Fibroblast of lung (primary cell): ENCODE results near the gene RTP3. TPM values are rescaled to one million over a fixed set of nuclear protein-coding genes. Genes with fewer than 3 reads are reported as not detected.
"Not testable (repeated sequence)": the region's sequence is repeated elsewhere in the genome, so short reads cannot be mapped to it uniquely, and the experiment has no call there.

Experiments used
- DNase-seq, 2 donors: peaks; one replicate each; pipeline versions ENCODE4 v3.0.0 to v3.0.0-alpha.2; 2010; ENCODE audit warnings: low read depth in 2 of 2
- H2AFZ ChIP-seq: 2 replicates; pipeline ENCODE4 v1.5.1; 2012; ENCODE audit warnings: low read length, control low read depth, inconsistent platforms
- H3K27ac ChIP-seq: 2 replicates; pipeline ENCODE4 v1.5.1; 2011; ENCODE audit warnings: low read length, control low read depth; ENCODE audit not compliant: insufficient read depth
- H3K27me3 ChIP-seq: 2 replicates; pipeline ENCODE4 v1.5.1; 2011; ENCODE audit warnings: mild to moderate bottlenecking, low read length; ENCODE audit not compliant: control insufficient read depth, insufficient read depth
- H3K36me3 ChIP-seq: 2 replicates; pipeline ENCODE4 v1.5.1; 2011; ENCODE audit warnings: low read length; ENCODE audit not compliant: control insufficient read depth, insufficient read depth
- H3K4me1 ChIP-seq: 2 replicates; pipeline ENCODE4 v1.5.1; 2011; ENCODE audit warnings: low read length; ENCODE audit not compliant: control insufficient read depth, insufficient read depth; ENCODE audit errors: extremely low read depth
- H3K4me2 ChIP-seq: 2 replicates; pipeline ENCODE4 v1.5.1; 2011; ENCODE audit warnings: low read length, control low read depth; ENCODE audit not compliant: insufficient read depth; ENCODE audit errors: extremely low read depth
- H3K4me3 ChIP-seq, 4 experiments: fragments of 200-600 bp in 1 of 4; sonication (generic) in 1 of 4; replicated peaks in 1 of 4; 2 replicates each; pipeline ENCODE4 v1.5.1; 2011 to 2016; ENCODE audit warnings: low read length in 4 of 4, low read depth in 3 of 4, mild to moderate bottlenecking in 3 of 4, control low read depth in 2 of 4, inconsistent platforms in 1 of 4, mixed read lengths in 1 of 4; ENCODE audit not compliant: insufficient read depth in 1 of 4; ENCODE audit errors: control extremely low read depth in 1 of 4
- H3K79me2 ChIP-seq: 2 replicates; pipeline ENCODE4 v1.5.1; 2012; ENCODE audit warnings: mild to moderate bottlenecking, low read length, inconsistent platforms; ENCODE audit not compliant: control insufficient read depth, insufficient read depth
- H3K9ac ChIP-seq: 2 replicates; pipeline ENCODE4 v1.5.1; 2011; ENCODE audit warnings: mild to moderate bottlenecking, low read length, control low read depth; ENCODE audit not compliant: insufficient read depth
- H3K9me3 ChIP-seq: 2 replicates; pipeline ENCODE4 v1.5.1; 2012; ENCODE audit warnings: low read depth, low read length; ENCODE audit not compliant: control insufficient read depth, insufficient read depth
- H4K20me1 ChIP-seq: 2 replicates; pipeline ENCODE4 v1.5.1; 2011; ENCODE audit warnings: low read length; ENCODE audit not compliant: control insufficient read depth, insufficient read depth; ENCODE audit errors: extremely low read depth
- EZH2 ChIP-seq: IDR thresholded peaks from 2 replicates; pipeline ENCODE4 v1.5.1; 2012; ENCODE audit warnings: low read length, control low read depth, mild to moderate bottlenecking; ENCODE audit errors: missing control alignments
- polyA plus RNA-seq, 2 donors: library from polyadenylated mRNA; depleted of rRNA in 1 of 2; stranded (reverse) in 1 of 2; unstranded in 1 of 2; fragments of >200 nt; gene quantifications; 2 replicates each; pipeline ENCODE4 v1.2.1, GENCODE V29; 2011 to 2012; ENCODE audit warnings: missing spikeins in 1 of 2
- total RNA-seq: library from RNA; depleted of rRNA; stranded (reverse); fragments of >200 nt; gene quantifications from 2 replicates; pipeline ENCODE4 v1.2.1, GENCODE V29; 2014
- TF ChIP-seq, protein P1 (sequence below), 2 donors: IDR thresholded peaks in 1 of 2; conservative IDR thresholded peaks in 1 of 2; 1 replicate in 1 of 2; 2 replicates in 1 of 2; pipeline ENCODE4 v1.5.1; 2011 to 2012; ENCODE audit warnings: low read length in 2 of 2, control low read depth in 1 of 2, inconsistent platforms in 1 of 2, low read depth in 1 of 2, mild to moderate bottlenecking in 1 of 2

Gene RTP3
- total and polyA plus RNA-seq, 2 donors (not counting 1 experiment from before 2014, with no cell fraction given) = not detected

DNA sequence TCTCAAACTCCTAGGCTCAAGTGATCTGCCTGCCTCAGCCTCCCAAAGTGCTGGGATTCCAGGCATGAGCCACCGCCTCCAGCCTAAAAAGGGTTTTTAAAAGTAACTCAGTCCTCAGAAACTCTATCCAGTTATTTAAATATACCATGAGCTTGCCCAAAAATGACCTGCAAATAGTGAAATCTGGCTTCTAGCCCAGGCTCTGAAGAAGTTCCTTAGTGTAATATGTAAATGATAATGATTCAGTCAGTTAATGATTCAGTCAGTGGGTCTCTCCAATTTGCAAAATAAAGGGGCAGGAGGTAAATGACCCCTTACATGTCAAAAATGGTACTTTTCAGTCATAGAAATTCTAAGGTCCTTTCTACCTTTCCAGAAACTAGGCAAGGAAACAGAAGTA is 39.5 kb downstream of the RTP3 start:
- H3K9ac ChIP-seq = no peak overlapping the region
- no peak overlapping the region for H2AFZ ChIP-seq
- no peaks in the 10 kb centered on the region for H3K4me1 ChIP-seq
- TF ChIP-seq, protein P1, sequence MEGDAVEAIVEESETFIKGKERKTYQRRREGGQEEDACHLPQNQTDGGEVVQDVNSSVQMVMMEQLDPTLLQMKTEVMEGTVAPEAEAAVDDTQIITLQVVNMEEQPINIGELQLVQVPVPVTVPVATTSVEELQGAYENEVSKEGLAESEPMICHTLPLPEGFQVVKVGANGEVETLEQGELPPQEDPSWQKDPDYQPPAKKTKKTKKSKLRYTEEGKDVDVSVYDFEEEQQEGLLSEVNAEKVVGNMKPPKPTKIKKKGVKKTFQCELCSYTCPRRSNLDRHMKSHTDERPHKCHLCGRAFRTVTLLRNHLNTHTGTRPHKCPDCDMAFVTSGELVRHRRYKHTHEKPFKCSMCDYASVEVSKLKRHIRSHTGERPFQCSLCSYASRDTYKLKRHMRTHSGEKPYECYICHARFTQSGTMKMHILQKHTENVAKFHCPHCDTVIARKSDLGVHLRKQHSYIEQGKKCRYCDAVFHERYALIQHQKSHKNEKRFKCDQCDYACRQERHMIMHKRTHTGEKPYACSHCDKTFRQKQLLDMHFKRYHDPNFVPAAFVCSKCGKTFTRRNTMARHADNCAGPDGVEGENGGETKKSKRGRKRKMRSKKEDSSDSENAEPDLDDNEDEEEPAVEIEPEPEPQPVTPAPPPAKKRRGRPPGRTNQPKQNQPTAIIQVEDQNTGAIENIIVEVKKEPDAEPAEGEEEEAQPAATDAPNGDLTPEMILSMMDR (conservative IDR thresholded peaks at IDR 0.05 in 1 of 2, IDR thresholded peaks at IDR 0.05 in 1 of 2; ENCODE audit: low read depth in 1 of 2, low read length in 2 of 2) = no peak
- no peak for TF ChIP-seq EZH2
- no peaks in the 10 kb centered on the region for H3K9me3 ChIP-seq
- no peak overlapping the region for H3K4me2 ChIP-seq
- H3K79me2 ChIP-seq = no peaks in the 10 kb centered on the region
- no peaks in the 10 kb centered on the region for H4K20me1 ChIP-seq
- H3K27me3 ChIP-seq = no peaks in the 10 kb centered on the region
- H3K36me3 ChIP-seq = no peaks in the 10 kb centered on the region
- no peak overlapping the region for H3K27ac ChIP-seq
- no peak overlapping the region for H3K4me3 ChIP-seq
- DNase-seq = peak in 1 of 2 donors; percentile 43

DNA sequence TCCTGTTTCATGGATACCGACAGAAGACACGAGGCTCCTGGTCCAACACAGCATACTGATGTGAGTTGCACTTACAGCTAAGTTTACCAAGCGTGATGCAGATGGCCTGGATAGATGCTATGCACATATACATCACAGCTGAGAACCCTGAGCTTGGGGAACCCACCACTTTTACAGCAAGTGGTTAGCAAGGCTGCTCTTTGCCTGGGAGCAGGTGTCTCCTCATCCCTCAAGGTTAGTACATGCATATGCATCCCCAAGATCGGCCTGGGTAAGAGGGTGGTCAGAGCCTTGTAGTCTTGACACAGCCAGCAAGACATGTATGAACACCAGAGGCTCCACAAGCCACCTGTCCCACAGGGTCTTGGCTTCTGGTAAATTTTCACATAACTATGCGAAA is 40.0 kb downstream of the RTP3 start:
- Histone ChIP-seq H3K27me3 (no peaks in the 10 kb centered on the region), H3K27ac (no peak overlapping the region), H3K36me3 (no peaks in the 10 kb centered on the region), H3K4me3 (no peak overlapping the region), H3K79me2 (no peaks in the 10 kb centered on the region), H3K4me1 (no peaks in the 10 kb centered on the region), H3K9ac (no peak overlapping the region), H4K20me1 (no peaks in the 10 kb centered on the region), H2AFZ (no peak overlapping the region), H3K4me2 (no peak overlapping the region), H3K9me3 (no peaks in the 10 kb centered on the region)
- TF ChIP-seq, protein P1 (conservative IDR thresholded peaks at IDR 0.05 in 1 of 2, IDR thresholded peaks at IDR 0.05 in 1 of 2; ENCODE audit: low read depth in 1 of 2, low read length in 2 of 2) = no peak
- TF ChIP-seq EZH2 = no peak
- DNase-seq = no peak

DNA sequence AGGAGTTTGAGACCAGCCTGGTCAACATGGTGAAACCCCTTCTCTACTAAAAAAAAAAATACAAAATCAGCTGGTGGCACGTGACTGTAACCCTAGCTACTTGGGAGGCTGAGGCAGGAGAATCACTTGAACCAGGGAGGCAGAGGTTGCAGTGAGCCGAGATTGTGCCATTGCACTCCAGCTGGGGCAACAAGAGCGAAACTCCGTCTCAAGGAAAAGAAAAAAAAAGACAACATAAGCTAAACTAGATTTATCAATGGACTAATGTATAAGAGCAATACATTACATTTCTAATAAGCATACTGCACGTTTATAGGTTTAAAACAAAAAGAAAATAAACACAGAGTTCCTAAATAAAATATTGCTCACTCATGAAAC is 40.6 kb downstream of the RTP3 start:
- H3K27ac ChIP-seq, DNase-seq, H4K20me1 ChIP-seq, H3K4me1 ChIP-seq, H3K4me3 ChIP-seq, H3K36me3 ChIP-seq, H3K79me2 ChIP-seq, H3K9ac ChIP-seq, H3K27me3 ChIP-seq, H2AFZ ChIP-seq, H3K4me2 ChIP-seq, H3K9me3 ChIP-seq: not testable (repeated sequence)
